SIG-M5 (cell line): Measurements from ENCODE around the gene GALNTL6.
"Not testable (repeated sequence)": the region's sequence is repeated elsewhere in the genome, so short reads cannot be mapped to it uniquely, and the experiment has no call there.

Source experiments
- DNase-seq: peaks from one replicate; lab custom pipeline; 2025; lab: John Stamatoyannopoulos, UW

GALNTL6 gene

DNA sequence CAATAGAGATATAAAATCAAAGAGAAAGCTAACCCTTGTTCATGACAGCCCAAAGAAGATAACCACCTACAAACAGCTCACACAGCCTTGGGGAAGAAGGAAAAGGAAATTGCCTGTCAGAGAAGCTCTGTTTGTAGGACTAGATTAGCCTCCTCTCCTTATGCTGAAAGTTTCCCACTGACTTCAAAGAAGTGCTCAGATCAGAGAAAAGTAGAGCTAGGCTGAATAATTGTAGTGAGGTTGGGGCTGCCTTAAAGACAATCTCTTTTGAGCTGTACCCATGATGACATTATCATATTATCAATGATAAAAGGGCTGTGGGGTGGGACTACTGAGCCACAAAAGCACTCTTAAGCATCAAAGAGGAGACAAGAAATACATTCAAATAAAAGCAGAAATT is 1132.4 kb downstream of the GALNTL6 start:
- DNase-seq, result no peak

DNA sequence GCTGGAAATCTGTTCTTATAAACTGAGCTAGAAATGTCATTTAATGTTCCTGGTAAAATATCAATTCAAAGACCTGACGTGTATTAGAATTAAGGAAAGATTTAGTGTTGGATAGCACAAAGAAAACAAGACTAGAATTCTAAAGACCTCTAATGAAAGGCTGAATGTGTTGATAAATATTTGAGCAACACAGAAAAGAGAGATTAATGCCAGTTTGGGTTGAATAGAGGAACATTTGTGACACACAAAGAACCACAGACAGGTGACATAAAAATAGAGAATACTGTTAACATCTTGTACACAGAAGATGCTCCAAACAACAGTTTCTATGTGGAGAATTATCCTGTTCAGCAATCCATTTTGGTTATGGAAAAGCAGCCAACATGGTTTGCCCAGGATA is 1133.3 kb downstream of the GALNTL6 start:
- DNase-seq, result no peak

DNA sequence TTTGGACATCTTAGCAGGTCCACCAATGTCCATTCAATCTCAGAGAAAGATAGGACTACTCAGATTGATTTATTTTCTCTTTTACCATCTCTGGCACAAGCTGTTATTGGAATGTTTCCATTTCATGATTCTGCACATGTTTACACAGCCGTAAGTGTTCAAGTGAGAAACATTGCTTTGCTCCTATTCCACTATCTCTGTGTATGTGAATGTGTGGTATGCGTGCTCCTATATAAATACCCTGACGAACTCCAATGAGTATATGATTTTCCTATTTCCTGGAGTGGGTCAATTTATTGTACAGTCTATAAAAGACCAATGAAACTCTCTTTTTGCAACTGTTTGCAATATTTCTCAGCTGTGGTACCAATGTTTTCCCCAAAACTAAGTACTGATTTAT is 1134.4 kb downstream of the GALNTL6 start:
- DNase-seq, result no peak

DNA sequence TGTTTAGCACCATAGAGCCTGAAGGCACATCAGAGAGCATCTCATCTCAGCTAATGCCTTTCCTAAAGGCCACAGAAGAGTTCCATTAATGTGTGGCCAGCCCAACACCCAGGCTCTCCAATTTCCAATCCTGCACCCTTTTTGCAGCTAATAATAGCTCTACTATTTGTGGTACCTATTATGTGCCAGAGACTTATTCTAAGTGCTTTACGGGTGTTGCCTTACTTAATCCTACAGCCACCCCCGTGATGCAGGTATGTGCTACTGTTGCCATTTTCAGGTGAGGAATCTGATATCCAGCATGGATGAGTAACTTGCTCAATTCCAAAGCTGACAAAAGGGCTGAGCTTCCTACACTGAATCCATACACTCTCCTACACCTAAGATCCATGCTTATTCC is 1137.8 kb downstream of the GALNTL6 start:
- DNase-seq, result no peak

DNA sequence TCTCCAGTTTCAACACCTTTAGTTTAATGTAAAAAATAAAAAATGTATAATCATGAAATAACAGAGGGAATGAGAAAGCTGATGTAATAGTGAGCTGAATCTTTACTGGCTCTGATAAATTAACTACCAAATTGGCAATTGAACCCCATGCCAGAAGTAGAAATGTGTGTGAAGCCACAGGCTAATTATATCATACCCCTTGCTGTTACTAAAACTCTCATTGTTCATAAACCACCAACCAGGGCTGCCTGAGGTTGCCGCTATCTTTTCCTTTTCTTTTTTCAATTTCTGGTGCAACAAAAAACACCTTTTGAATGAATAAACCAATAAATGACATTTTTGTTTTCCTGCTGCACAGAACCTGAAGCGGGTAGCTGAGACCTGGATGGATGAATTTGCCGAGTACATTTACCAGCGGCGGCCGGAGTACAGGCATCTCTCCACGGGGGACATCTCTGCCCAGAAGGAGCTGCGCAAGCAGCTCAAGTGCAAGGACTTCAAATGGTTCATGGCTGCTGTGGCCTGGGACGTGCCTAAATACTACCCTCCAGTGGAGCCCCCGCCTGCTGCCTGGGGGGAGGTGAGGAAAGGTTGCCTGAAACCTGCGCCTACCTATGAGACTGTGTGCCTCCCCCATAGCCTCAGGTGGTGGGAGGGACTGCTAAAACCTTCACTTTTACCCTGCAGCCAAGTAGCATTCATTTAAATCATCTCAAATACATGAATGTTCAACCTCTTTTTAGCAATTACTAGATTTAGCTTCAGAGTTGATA is 1138.7 kb downstream of the GALNTL6 start:
- no peak for DNase-seq

DNA sequence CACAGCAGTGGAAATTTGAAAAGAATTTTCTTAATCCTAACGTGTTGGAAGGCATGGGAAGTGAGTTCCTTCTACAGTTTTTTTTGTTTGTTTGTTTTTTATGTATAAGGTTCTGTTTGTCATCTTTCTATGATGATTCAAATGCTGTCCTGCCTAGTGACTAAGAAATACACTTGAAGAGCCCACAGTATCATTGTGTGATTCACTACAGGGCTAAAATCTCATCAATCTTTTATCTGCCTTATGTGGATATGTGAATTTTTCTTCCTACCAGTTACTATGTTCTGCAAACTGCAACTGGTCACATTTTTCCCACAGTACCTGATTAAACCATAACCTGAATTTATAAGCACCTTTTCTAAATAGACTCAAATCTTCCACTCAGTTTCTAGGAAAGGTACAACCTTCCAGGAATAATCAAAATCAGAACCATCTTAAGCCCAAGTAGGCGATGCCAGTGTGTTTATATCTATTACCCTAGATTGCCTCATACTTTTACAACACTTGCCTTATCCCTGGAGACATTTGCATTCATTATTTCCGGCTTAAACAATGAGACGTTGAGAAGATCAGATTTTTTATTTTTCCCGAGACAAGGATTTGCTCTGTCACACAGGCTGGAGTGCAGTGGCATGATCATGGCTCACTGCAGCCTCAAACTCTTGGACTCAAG is 1140.8 kb downstream of the GALNTL6 start:
- DNase-seq, result no peak

DNA sequence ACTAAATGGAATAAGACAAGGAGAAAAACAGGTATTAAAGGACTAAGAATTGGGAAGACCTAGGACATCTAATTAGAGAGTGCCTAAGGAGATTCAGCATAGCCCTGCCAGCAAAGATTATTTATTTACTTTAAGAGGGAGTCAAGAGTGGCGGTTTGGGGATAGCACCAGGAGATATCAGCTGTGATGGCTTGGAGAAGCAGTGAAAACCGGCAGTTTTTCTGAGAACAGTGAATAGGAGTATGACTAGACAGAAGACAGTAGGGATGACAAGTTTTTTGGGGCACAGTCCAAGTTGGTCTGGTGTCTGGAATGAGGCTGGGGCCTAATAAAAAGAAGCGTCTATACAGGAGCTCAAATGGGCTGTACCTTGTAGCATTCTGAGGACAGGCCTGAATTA is 1143.1 kb downstream of the GALNTL6 start:
- not testable (repeated sequence) for DNase-seq

DNA sequence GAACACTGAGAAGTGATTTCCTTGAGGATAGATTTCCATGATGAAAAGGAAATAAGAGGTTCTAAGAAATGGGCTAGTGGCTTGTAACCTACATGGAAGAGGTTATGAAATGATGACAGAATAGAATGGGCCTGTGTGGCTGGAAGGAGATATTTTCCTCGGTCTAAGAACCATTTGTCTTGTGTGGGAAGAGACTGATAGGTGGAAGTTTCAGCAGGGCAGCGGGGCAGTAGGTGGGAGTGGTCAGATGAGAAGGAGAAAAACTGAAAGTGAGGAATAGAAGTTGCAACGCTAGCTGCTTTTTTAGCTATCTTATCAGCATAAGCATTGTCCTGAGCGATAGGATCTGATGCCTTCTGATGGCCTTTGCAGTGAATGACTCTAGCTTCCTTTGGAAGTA is 1144.0 kb downstream of the GALNTL6 start:
- no peak for DNase-seq

DNA sequence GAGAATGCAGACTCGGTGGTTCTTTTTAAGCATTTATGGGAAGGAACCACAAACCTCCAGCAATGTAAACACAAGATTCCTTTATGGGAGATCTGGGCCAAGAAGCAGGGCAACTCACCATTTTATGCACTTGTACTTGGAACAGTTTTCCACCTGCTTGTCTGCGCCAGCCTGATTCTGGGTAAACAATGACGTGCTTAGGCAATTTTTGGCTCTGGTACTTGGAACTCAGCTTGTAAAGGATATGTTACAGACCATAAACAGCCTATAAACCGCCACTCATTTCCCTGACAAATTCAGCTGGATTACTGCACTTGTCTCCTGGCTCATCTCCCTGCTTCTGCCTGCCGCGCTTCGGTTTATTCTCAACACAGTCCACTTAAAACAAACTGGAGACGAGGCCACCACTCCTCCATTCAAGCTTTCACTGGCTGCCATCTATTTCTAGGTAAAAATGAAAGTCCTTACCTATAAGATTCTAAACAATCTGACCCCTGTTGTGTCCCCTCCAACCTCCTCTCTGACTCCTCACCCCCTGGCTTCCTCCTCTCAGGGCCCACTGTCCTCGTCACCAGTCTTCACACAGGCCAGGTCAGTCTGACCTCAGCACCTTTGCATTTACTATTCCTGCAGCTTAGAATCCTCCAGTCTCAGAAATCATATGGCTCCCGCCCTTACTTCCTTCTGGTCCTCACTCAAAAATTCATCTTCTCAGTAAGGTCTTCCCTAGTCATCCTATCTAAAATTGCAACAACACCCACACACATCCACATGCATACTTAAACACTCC is 1149.6 kb downstream of the GALNTL6 start:
- no peak for DNase-seq

DNA sequence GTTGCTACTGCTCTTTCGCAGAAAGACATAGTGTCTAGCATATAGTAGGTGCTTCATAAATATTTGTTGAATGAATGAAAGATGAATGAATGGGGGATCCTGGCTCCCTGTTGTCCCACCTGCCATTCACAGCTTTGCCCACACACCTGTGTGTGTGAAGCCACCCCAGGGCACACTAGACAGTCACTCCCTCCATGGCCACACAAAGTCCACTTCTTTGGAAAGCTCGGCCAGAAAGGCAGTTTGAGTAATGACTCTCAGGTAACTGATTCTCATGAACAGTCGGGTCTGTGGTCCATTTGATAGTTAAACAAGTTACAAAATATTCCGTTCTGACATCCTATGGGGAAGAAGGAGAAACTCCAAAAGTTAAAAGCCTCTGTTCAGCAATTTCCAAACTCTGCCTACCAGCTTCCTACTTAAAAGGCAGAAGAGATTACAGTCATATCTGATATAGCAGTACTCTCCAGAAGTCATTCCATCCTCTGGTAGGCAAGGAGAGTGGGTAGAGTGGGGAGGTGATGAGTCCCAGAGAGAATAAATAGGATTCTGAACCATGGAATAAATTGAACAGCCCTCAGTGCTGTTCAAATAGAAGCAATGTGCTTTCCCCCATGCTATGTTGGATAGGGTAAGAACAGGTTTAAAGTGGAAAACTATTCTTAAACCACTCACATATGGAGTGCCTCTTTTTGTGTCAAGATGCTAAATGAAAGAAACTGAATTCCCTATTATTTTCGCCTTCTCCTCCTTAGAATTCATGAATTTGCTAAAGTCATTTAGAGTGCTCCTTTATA is 1150.5 kb downstream of the GALNTL6 start:
- no peak for DNase-seq

DNA sequence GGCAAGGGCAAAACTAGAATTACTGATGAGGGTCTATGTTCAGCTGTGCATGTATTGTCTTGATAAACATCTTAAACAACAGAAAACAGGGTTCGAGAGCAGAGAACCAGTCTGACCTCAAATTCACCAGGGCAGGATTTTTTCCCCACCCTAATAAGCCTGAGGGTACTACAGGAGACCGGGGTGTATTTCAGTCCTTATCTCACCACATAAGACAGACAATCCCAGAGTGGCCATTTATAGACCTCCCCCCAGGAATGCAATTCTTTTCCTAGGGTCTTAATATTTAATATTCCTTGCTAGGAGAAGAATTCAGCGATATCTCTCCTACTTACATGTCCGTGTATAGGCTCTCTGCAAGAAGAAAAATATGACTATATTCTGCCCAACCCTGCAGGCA is 1157.0 kb downstream of the GALNTL6 start:
- DNase-seq, result not testable (repeated sequence)

DNA sequence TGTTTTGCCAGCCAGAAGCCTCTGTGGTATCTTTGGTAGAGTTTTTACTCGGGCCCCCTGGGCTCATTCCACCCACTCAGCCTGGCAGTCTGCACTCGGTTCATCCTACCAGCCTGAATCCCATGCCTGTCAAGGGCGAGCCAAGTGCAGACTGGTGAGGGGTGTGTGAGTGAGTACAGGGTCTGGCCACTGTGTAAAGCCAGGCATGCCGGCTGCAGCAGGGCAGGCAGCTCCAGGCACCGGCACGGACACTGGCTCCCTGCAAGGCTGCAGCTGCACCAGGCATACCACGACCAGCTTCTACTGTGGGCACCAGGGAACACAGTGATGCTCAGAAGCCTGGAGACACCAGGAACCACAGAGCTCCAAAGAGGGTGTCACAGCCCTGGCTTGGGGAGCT is 1161.4 kb downstream of the GALNTL6 start:
- no peak for DNase-seq

DNA sequence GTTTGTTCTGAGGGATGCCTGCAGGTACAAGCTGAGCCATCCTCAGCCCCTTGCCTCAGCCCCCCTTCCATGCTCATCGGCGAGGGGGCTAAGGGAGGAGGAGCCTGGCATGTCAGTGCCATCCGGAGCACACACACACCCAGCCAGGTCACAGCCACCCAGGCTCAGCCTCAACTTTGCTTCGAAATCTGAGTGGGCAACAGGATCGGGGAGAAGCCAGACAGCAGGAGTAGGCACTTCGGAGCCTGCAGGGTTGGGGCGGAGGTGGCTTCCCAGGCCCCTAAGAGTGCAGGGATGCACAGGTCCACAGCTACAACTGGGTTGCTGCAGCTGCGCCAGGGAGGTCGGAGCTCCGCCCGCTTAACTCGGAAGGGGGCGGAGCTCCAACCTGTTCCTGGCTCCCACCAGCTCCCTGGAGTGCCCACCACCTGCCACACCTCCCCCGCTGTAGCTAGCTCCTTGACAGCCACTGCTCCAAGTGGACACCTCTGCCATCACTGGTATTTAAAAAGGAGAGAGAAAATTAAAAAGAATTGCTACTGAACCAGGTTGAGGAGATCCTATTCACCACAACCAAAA is 1162.5 kb downstream of the GALNTL6 start:
- no peak for DNase-seq

DNA sequence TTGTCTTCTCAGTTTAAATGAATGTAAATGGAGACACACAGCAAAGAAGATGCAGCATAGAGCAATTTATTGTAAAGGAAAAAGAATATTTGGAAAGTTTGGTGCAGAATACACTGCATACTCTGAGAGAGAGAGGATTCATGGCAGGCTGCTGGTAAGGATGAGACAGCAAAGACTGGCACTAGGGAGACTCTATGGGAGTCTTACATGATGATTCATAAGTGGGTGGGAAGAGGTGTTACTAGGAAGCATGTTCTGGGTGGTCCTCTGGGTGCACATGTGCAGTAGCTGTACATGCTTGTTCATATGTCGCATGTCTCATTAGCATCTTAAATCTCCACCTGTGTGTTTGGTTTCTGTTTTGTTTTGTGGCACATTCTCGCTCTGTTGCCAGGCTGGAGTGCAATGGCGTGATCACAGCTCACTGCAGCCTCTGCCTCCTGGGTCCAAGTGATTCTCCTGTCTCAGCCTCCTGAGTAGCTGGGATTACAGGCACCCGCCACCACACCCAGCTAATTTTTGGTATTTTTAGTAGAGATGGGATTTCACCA is 1164.4 kb downstream of the GALNTL6 start:
- not testable (repeated sequence) for DNase-seq

DNA sequence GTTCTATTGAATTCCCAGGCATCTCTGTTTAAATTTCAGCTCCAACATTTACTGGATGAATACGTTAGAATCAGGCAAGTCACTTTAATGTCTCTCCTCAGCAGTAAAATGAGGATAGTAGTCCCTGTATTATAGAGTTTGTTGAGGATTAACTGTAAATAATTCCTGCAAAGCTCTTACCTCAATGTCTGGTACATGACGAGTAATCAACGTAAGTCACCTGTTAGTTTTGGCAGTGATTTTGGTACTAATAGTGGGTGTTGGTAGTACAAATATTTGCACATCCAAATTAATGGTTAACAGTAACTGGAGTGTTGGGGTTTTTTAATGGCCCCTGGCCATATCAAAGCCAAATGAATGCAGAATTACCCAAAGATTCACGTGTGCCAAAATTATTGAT is 1165.6 kb downstream of the GALNTL6 start:
- no peak for DNase-seq

DNA sequence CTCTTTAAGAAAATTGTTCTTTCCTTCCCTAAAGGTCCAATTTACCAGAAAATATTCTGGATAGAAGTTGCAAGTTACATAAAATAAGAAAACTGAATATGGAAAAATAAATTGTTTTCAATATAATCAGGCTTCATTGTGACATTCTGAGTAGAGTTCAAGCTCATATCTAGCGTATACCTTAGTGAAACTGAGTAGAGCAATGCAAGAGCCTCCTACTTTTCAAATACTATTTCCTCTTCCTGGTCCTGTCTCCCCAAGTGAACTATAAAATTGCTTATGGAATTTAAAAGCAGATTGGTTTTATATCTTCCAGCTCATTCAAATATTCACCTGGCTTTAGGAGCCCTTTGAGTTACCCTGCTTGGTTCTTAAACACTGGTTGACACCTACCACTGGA is 1166.1 kb downstream of the GALNTL6 start:
- DNase-seq, result no peak

DNA sequence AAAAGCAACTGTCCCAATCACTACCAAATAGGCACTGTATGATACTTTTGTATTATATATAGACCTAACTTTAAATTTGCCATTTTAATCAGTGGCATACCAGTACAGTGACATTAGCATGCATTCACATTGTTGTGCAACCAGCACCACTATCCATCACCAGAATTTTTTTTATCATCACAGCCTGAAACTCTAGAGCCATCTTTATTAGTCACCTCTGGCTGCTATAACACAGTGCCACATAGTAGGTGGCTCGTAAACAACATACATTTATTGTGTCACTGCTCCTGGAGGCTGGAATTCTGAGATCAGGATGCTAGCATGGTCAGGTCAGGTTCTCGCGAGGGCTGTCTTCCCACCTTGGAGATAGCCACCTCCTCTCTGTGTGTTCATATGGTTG is 1167.0 kb downstream of the GALNTL6 start:
- no peak for DNase-seq

DNA sequence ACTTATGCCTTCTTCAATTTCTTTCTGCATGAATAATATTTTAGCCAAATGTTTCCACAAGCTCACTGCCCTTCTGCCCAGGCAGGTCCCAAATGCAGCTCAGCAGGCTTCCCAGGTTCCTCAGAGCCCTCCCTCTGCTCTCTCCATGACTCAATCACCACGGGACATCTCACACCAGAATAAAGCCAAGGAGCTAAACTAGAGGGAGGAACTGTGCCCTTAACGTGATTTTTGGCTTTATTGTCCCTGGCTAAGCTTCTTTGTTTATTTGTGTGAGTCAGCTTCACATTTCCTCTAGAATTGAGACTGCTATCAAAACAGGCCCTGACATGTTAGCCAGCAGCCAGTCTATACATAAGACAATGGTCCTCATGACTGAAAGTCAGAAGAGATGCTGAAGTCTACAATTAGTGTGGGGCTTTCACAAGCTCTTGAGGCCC is 1169.0 kb downstream of the GALNTL6 start:
- no peak for DNase-seq

DNA sequence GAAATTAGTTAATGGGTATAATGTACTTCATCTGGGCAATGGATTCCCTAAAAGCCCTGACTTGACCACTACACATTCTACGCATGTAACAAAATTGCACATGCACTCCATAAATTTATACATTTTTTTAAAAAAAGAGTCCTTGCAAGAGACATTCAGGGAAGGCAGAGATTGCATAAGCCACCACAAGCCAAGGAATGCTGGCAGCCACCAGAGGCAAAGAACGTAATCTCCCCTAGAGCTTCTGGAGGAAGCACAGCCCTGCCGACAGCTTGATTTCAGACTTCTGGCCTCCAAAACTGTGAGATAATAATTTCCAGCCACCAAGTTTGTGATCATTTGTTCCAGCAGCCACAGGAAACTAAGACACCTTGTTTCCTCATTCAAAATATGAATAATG is 1169.8 kb downstream of the GALNTL6 start:
- no peak for DNase-seq

DNA sequence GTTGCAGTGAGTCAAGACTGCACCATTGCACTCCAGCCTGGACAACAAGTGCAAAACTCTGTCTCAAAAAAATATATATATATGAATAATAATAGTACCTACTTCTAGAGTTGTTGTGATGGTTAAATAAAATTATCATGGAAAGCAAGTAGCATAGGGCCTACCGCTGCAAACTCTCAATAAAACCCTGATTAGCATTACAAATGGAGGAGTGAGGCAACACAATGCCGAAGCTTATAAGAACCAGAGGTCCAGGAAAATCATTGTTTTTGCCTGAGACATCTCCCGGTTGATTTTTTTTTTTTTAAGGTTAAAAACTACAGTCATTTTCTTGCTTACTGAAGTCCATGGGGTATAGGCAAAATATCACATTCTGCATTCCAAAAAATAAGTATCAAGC is 1170.4 kb downstream of the GALNTL6 start:
- DNase-seq, result no peak

DNA sequence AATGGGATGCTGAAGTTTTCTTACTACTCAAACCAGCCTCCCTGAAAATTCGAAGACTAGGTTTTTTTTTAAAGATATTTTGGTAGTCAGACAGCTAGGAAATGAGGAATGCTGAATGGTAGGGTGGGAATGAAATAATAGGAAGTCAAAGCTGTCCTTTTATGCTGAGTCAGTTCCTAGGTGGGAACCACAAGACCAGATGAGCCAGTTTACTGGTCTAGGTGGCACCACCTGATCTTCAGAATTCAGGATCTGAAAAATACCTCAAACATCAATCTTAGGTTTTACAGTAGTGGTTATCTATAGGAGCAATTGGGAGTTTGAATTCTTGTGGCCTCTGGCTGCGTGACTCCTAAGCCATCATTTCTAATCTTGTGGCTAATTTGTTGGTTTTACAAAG is 1172.3 kb downstream of the GALNTL6 start:
- no peak for DNase-seq
